Activated CD8-positive, alpha-beta T cell treated with anti-CD3 and anti-CD28 coated beads for 36 hours (primary cell): ENCODE results near the gene GFOD1. TPM values are rescaled to one million over a fixed set of nuclear protein-coding genes. Genes with fewer than 3 reads are reported as not detected.

ENCODE experiments used
- ATAC-seq: fragments of 200-7000 bp; cut with Tn5 transposase; one replicate; pipeline ENCODE4 v1.10.0; 2021; ENCODE audit warnings: mild to moderate bottlenecking, moderate library complexity
- CTCF ChIA-PET: fragments of 350-600 bp; sonication (Branson Sonifier 250); formaldehyde crosslinking; loops from one replicate; lab custom pipeline; 2021; ENCODE audit warnings: antibody characterized with exemption; lab: Charles Lee
- POLR2A ChIA-PET: fragments of 350-600 bp; sonication (Branson Sonifier 250); formaldehyde crosslinking; loops from one replicate; lab custom pipeline; 2021; ENCODE audit warnings: antibody characterized with exemption; lab: Charles Lee
- DNase-seq: peaks from one replicate; pipeline ENCODE4 v3.0.0-alpha.2; 2020
- H3K27ac Mint-ChIP-seq: one replicate; pipeline ENCODE4 v1.8.0; 2021; ENCODE audit warnings: mild to moderate bottlenecking, mixed read lengths
- H3K27me3 Mint-ChIP-seq: one replicate; pipeline ENCODE4 v1.8.0; 2021; ENCODE audit warnings: mixed read lengths
- H3K36me3 Mint-ChIP-seq: one replicate; pipeline ENCODE4 v1.8.0; 2021; ENCODE audit warnings: low read depth, mixed read lengths
- H3K4me1 Mint-ChIP-seq: one replicate; pipeline ENCODE4 v1.8.0; 2021; ENCODE audit warnings: low read depth, mixed read lengths
- H3K4me3 Mint-ChIP-seq: one replicate; pipeline ENCODE4 v1.8.0; 2021; ENCODE audit warnings: mild to moderate bottlenecking, moderate library complexity, mixed read lengths
- H3K9me3 Mint-ChIP-seq: one replicate; pipeline ENCODE4 v1.8.0; 2021; ENCODE audit warnings: mixed read lengths
- CTCF ChIP-seq: fragments of 200-600 bp; IDR thresholded peaks from one replicate; pipeline ENCODE4 v1.8.0; 2022; ENCODE audit warnings: antibody characterized with exemption, mild to moderate bottlenecking
- intact Hi-C: fragments of 100-400 bp; cut with micrococcal nuclease; formaldehyde crosslinking; loops from one replicate; pipeline ENCODE4 v1.10.0; 2022
- total RNA-seq, 2 experiments: library from RNA; stranded (reverse); gene quantifications; one replicate each; pipeline ENCODE4 v1.2.3, GENCODE V29; 2021

Gene GFOD1
- total RNA-seq, 2 experiments from 2014 or later: 12.3 to 12.9 TPM

GRCh38 chr6:13522656-13523055, 35.3 kb upstream of the GFOD1 start:
- POLR2A ChIA-PET: no interaction called here
- intact Hi-C loops: no loop called here
- no peak for ATAC-seq
- H3K27me3 Mint-ChIP-seq: no peaks in the 10 kb centered on the region
- TF ChIP-seq CTCF: no peak
- H3K4me1 Mint-ChIP-seq: peaks cover 12% of the 10 kb centered on the region
- H3K9me3 Mint-ChIP-seq: no peaks in the 10 kb centered on the region
- no peak overlapping the region for H3K4me3 Mint-ChIP-seq
- no peaks in the 10 kb centered on the region for H3K36me3 Mint-ChIP-seq
- H3K27ac Mint-ChIP-seq: no peak overlapping the region
- CTCF ChIA-PET: interaction anchor here (0.7 kb wide), 1 partner anchor 78 kb away, joined by 3 read pairs; no protein-coding TSS in a partner anchor
- no peak for DNase-seq

- ATAC-seq: no peak
- no peaks in the 10 kb centered on the region for H3K4me1 Mint-ChIP-seq
- H3K4me3 Mint-ChIP-seq: no peak overlapping the region
- TF ChIP-seq CTCF: no peak
- DNase-seq: no peak
- POLR2A ChIA-PET: no interaction called here
- no peaks in the 10 kb centered on the region for H3K9me3 Mint-ChIP-seq
- intact Hi-C loops: no loop called here
- H3K27me3 Mint-ChIP-seq: no peaks in the 10 kb centered on the region
- CTCF ChIA-PET: no interaction called here
- no peaks in the 10 kb centered on the region for H3K36me3 Mint-ChIP-seq
- no peak overlapping the region for H3K27ac Mint-ChIP-seq
Observed at GRCh38 chr6:13519839-13520238, 32.4 kb upstream of the GFOD1 start.

- H3K27ac Mint-ChIP-seq: no peak overlapping the region
- ChIA-PET CTCF (no interaction called here), POLR2A (no interaction called here)
- ATAC-seq (no peak), DNase-seq (no peak)
- no peak overlapping the region for H3K4me3 Mint-ChIP-seq
- intact Hi-C loops: no loop called here
- no peaks in the 10 kb centered on the region for H3K36me3 Mint-ChIP-seq
- H3K27me3 Mint-ChIP-seq: no peaks in the 10 kb centered on the region
- no peaks in the 10 kb centered on the region for H3K4me1 Mint-ChIP-seq
- no peak for TF ChIP-seq CTCF
- H3K9me3 Mint-ChIP-seq: no peaks in the 10 kb centered on the region
Observed at GRCh38 chr6:13517116-13517515, 29.7 kb upstream of the GFOD1 start.

GRCh38 chr6:13515912-13516311, 28.5 kb upstream of the GFOD1 start:
- Mint-ChIP-seq H3K9me3 (no peaks in the 10 kb centered on the region), H3K36me3 (no peaks in the 10 kb centered on the region), H3K4me3 (no peak overlapping the region), H3K27me3 (no peaks in the 10 kb centered on the region), H3K27ac (no peak overlapping the region), H3K4me1 (no peaks in the 10 kb centered on the region)
- DNase-seq (no peak), ATAC-seq (no peak)
- CTCF ChIA-PET: no interaction called here
- no peak for TF ChIP-seq CTCF
- intact Hi-C loops: no loop called here
- POLR2A ChIA-PET: interaction anchor here (1.0 to 1.1 kb wide), 2 partner anchors 17 to 99 kb away, joined by 3 read pairs; partner anchors contain the start of gene NOL7

GRCh38 chr6:13513626-13514502, 26.5 kb upstream of the GFOD1 start:
- ATAC-seq: no peak

More at GRCh38 chr6:13513626-13514502, 26.5 kb upstream of the GFOD1 start:
- CTCF ChIA-PET: no interaction called here
- Mint-ChIP-seq H3K9me3 (no peaks in the 10 kb centered on the region), H3K27me3 (no peaks in the 10 kb centered on the region), H3K4me1 (no peaks in the 10 kb centered on the region), H3K36me3 (no peaks in the 10 kb centered on the region), H3K27ac (no peak overlapping the region), H3K4me3 (no peak overlapping the region)
- intact Hi-C loops: no loop called here
- POLR2A ChIA-PET: no interaction called here
- no peak for TF ChIP-seq CTCF
- DNase-seq: no peak
